HG03521 (cell line): ENCODE results near the gene KLHDC10.
"Not testable (repeated sequence)": the region's sequence is repeated elsewhere in the genome, so short reads cannot be mapped to it uniquely, and the experiment has no call there.

Experiments
- ATAC-seq: cut with Tn5 transposase; IDR thresholded peaks from one replicate; pipeline ENCODE4 v1.9.1; 2021; ENCODE audit warnings: mild to moderate bottlenecking, moderate library complexity; ENCODE audit not compliant: unreplicated experiment

Gene KLHDC10

DNA sequence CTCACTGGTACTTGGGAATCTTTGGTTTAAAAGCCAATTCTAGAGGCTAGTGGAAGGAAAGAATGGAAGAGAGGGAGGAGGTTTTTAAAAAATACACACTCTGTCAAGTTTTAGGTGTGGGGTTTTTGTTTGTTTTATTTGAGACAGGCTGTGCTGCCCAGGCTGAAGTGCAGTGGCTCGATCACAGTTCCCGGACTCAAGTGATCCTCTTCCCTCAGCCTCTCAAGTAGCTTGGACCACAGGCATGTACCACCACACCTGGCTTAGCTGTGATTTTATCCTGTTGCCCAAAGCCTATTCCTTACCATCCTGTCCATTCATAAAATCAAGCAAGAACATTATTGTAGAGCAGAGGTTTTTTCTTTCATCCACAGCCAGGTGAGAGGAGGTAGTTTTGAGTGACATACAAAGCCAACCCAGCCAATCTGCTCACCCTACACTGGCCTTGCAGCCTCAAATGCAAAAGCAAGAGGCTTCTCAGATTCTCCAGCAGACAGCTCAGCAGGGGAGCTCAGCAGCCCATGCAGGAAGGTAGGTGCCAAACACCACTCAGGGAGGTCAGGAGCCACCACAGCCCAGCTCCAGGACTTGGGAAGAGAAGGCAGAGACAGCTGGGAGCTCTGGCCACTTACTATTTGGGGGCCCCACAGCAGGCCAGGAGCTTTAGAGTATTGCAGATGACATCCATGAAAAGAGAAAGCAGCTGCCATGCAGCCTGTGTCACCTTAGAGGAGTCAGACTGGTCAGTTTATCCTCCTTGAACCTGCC is 69.0 kb downstream of the KLHDC10 start:
- ATAC-seq, result no peak

DNA sequence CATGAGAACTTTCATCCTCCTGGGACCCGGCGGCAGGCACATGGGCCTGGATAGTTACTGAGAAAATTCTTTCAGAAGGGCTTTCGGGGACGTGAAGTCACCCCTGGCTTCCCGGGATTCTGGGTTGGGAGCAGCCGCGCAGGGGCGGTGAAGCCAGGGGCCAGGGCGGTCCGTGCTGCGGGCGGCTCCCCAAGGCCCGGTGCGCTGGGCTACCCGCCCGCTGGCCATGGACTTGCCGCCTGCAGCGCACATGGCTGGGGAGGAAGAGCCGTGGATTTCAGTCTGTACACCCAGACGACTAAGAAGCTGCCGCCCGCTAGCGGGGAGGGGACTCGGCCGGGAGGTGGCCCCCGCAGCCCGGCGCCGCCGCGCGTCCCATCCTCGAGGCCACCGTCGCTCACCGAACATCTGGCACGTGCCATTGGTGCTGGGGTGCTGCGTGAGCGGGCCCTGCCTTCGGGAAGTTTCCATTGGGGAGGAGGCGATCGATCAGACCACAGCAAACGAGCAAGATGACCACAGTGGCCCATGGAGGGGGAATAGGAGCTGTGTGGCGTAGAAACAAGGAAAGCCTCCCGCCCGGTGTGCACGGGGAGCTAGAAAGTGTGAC is 70.3 kb downstream of the KLHDC10 start:
- ATAC-seq, result no peak

DNA sequence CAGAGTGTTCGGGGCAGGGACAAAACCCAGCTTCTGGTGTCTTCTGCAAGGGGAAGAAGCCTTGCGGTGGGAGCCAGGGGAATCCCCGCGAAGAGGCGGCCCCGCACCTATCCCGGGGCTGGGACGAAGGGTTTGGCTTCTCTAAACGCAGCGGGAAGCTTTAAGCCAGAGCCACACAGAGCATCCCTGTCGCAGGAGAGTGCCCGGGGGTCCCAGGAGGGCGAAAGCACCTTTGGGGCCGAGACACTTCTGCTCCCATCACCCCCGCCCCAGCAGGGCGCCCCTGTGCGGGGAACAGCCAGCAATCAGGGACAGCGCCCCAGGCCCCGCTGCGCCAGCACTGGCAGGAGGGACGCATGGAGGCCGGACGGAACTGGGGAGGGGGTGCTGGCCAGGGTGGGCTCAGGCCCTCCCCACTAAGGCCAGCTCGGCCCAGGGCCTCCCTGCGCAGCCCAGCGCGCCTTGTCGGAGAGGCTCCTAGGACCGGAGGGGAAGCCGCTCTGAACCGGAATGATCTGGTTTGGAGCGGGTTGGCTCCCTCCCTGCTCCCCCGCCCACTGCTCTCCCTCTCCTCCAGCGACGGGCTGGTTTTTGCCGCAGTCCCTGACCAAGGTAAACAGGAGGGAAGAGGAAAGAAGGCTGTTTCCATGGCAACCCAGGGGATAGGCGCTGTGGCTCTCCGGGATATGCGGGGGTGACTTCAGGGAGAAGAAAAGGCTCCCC is 71.0 kb downstream of the KLHDC10 start:
- ATAC-seq, result no peak

DNA sequence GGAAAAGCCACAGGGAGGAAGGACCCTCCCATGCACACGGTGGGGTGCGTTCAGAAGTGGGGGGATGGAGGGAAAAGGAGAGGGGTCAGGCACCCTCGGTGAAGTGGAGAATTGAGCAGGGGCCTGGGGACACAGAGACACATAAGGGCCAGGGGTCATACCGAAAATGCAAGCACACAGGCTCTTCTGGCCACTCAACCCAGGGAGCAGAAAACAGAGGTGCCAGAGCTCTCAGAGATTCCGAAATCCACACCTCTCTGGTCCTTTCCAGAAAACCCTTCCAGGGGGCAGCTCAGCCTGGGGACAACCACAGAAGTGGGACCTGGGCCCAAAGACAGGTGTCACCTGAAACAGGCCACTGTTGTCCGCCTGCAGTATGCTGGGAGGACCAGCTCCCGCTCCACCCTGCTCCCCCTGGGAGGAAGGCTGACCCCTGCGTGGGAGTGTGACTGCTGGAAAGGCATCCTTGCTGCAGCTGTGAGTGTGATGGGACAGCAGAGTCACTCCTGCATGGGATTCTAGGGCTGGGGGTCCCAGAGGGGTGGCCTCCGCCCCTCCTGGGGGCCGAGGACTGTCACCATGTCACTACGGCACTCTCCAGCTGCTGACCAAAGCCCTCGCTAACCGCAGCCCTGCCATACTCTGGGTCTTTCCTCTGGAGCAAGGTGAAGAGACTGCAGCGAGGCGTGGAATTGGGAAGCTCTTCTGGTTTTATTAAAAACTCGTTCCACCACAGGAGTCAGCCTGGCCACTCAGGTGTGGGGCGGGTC is 71.7 kb downstream of the KLHDC10 start:
- no peak for ATAC-seq

GRCh38 chr7:130142654-130143333 is 72.5 kb downstream of the KLHDC10 start:
- ATAC-seq, result no peak

GRCh38 chr7:130143334-130143732 is 73.0 kb downstream of the KLHDC10 start:
- no peak for ATAC-seq

- no peak for ATAC-seq
Measured at GRCh38 chr7:130143986-130144311, 73.6 kb downstream of the KLHDC10 start.

DNA sequence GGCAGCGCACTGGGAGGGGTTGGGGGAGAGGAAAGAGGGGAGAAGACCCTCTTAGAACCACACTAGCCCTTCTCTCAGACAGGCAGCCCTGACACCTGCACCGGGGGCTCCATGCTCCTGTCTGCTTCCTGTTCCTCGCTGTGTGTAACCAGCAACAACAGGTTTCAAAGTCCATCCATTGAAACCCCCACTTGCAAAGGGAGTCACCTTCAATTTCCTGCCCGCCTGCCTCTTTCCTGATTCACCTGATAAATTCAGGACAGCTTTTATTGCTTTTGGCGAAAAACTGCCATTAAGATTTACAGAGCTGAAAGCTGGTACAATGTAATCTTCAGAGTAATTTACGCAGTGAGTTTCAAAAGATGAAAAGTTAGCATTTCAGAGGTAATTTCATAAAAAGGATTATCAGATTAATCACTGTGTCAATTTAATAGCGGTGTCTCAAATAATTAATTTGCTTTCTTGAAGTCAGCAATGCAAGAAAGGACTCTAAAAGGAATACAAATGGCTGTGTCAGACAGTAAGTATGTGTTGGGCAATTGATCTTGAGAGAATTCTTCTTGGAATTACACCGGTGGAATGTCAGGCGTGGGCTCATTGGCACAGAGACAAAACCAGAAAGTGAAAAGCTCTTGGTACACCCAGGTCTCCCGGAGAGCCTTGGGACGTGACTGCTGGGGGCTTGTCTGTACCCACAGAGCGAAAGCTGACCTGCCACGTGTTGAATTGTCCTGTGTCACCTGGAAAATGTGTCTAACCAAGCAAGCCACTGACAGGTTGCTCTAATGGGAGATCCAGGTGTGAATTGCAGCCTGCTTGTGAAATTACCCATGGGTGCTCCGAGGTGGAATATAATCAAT is 74.2 kb downstream of the KLHDC10 start:
- ATAC-seq, result no peak

DNA sequence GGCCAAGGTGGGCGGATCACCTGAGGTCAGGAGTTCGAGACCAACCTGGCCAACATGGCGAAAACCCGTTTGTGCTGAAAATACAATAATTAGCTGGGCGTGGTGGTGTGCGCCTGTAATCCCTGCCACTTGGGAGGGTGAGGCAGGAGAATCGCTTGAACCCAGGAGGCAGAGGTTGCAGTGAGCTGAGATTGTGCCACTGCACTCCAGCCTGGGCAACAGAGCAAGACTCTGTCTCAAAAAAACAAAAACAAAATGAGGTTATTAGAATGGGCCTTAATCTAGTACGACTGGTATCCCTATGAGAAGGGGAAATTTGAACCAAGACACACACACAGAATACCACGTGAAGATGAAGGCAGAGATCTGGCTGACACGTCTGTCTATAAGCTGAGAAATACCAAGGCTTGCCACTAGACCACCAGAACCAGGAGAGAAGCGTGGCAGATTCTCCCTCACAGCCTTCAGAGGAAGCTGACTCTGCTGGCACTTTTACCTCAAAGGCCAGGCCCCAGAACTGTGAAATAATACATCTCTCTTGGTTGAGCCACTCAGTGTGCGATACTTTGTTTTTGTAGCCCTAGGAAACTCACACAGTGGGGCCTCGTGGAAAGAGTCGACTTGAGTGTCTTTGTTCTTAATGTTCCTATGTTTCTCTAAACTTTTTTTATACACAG is 75.2 kb downstream of the KLHDC10 start:
- ATAC-seq, result no peak

- ATAC-seq, result not testable (repeated sequence)
Measured at GRCh38 chr7:130146142-130146541, 75.8 kb downstream of the KLHDC10 start.

DNA sequence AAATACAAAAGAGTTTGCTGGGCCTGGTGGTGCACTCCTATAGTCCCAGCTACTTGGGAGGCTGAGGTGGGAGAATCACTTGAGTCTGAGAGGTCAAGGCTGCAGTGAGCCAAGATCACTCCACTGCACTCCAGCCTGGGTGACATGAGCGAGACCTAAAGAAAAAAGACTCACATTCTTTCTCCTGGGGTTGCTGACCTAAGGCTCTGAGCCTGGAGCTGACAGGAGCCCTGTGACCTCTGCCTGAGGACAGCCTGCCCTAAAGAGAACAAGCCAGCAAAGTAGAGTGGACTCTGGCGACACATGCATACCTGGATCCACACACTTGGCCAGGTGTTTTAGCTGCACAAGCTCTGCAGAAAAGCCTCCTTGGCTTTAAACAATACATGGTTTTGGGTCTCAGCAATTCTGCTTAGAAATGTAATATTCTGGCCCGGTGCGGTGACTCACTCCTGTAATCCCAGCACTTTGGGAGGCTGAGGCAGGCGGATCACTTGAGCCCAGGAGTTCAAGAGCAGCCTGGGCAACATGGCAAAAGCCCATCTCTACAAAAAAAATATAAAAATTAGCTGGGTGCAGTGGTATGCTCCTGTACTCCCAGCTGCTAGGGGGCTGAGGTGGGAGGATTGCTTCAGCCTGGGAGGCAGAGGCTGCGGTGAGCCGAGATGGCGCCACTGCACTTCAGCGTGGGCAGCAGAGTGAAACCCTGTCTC is 76.5 kb downstream of the KLHDC10 start:
- ATAC-seq, result no peak

DNA sequence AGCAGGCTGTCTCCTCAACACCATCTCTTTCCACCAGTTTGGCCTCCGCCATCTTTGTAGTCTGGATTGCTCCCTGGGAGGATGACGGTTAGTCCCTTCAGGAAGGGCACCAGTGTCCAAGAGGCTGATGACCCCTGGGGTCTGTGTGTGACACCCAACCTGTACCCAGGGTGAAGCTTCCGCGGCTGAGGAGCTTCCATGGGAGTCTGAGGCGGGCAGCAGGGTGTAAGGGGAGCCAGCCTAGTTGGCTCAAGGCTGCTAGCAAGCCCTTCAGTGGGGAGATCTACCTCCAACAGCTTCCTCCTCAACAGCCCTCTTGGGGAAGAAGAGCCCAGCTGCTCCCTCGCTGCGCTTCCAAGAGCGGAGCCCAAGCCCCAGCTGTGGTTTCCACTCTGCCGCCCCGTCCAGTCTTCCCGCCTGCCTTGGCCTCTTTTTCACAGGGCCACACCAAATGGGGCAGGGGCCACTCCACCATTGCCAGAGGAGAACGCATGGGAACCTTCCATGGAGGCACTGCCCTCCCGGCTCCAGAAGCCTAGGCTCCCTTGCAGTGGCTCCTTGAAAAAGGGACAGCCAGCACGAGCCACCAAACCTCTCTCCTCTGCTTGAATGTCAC is 77.5 kb downstream of the KLHDC10 start:
- ATAC-seq, result no peak

GRCh38 chr7:130148561-130148960 is 78.2 kb downstream of the KLHDC10 start:
- no peak for ATAC-seq

DNA sequence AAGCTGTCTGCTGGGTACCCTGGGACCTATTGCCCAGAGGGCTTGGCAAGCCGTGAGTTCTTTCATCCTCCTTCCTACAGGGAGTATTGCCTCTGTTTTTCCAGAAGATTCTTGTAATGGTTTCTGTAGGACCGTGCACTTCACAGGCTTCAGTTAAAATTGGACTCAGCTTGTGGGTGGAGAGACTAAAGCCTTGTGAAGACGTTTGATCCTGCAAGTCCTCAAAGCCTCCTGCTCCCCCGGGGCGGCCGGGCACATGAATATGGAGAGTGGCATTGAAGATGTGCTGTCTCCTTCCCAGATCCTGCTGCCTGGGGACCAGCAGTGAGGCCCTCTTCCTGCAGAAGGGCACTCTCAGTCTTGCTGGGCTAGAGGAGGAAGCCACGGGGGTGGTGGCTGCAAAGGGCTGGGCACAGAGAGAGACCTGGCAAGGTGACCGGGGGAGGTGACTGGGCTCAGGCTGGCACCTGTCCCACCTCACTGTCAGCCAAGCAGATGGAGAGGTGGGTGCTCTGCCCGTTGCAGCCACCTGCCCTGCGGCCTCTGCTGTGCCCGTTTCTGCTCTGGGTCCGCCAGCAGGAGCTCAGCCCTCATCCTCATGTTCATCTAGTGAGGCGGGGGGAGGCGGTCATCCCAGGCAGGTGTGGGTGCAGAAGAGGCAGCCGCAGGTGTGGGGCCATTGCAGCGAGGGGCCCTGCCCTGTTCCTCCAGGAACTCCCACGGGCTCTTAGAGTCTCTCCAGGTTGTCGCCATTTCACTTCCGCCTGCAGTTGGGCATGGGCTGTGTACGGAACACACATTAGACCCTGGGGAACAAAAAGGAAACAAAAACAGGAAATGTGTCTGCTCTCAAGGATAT is 79.2 kb downstream of the KLHDC10 start:
- no peak for ATAC-seq

- ATAC-seq, result no peak
Measured at GRCh38 chr7:130150587-130150986, 80.3 kb downstream of the KLHDC10 start.

GRCh38 chr7:130151591-130152492 is 81.5 kb downstream of the KLHDC10 start:
- no peak for ATAC-seq
